SK-N-SH (cell line): ENCODE results near the gene RYR3.

ENCODE experiments used
- EP300 ChIP-seq, 2 experiments: IDR thresholded peaks; 2 replicates each; pipeline versions ENCODE4 v1.4.0 to v1.6.1; 2012; ENCODE audit warnings: borderline replicate concordance in 1 of 2, low read depth in 1 of 2, low read length in 1 of 2
- NFIC ChIP-seq: IDR thresholded peaks from 2 replicates; pipeline ENCODE4 v1.4.0; 2012; ENCODE audit warnings: borderline replicate concordance
- NRF1 ChIP-seq: IDR thresholded peaks from 2 replicates; pipeline ENCODE4 v1.6.1; 2012; ENCODE audit warnings: low read depth, mild to moderate bottlenecking, low read length
- POLR2AphosphoS5 ChIP-seq: IDR thresholded peaks from 2 replicates; pipeline ENCODE4 v1.6.1; 2012; ENCODE audit warnings: low read depth, low read length
- SIN3A ChIP-seq: IDR thresholded peaks from 2 replicates; pipeline ENCODE4 v1.6.1; 2012; ENCODE audit warnings: low read depth, mild to moderate bottlenecking, low read length, moderate library complexity, borderline replicate concordance
- TCF12 ChIP-seq: IDR thresholded peaks from 2 replicates; pipeline ENCODE4 v1.4.0; 2012
- YY1 ChIP-seq: IDR thresholded peaks from 2 replicates; pipeline ENCODE4 v1.4.0; 2012; ENCODE audit warnings: low read depth, mild to moderate bottlenecking
- TF ChIP-seq, protein P1 (sequence below): IDR thresholded peaks from 2 replicates; pipeline ENCODE4 v1.4.0; 2012; ENCODE audit warnings: low read depth
- TF ChIP-seq, protein P2 (sequence below): fragments of 200-600 bp; sonication (generic); IDR thresholded peaks from 2 replicates; pipeline ENCODE4 v1.6.1; 2017; ENCODE audit warnings: antibody characterized with exemption, mild to moderate bottlenecking, moderate library complexity
- TF ChIP-seq, protein P3 (sequence below): IDR thresholded peaks from 2 replicates; pipeline ENCODE4 v1.6.1; 2012; ENCODE audit warnings: mild to moderate bottlenecking, low read depth, low read length, moderate library complexity
- TF ChIP-seq, protein P4 (sequence below): fragments of 150-350 bp; IDR thresholded peaks from 2 replicates; pipeline ENCODE4 v1.6.1; 2017; ENCODE audit warnings: antibody characterized with exemption, low read length, low read depth, borderline replicate concordance

DNA sequence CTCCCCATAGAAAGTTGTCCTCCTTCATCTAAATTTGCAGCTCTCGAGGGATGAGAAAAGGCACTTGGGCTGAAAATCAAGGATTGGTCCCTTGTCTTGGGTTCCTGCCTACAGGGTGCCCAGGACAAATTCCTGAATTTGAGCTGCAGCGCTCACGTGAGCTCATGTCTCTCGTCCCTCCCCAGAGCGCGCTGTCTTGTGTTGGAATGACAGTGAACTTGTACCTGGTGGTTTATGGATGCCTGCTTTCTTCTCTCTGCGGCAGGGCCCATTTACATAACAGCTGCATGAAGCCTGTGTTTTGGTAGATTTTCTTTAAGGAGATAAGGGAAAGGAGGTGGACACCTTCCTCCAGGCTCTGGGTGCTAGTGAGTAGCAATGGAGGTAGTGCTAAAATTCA lies 4.3 kb downstream of the RYR3 start:
- TF ChIP-seq NFIC (no peak), POLR2AphosphoS5 (no peak), TCF12 (no peak), NRF1 (no peak), SIN3A (no peak), YY1 (no peak), EP300 (IDR thresholded peaks at IDR 0.05; ENCODE audit: borderline replicate concordance in 1 of 2, low read depth in 1 of 2, low read length in 1 of 2) (no peak)
- TF ChIP-seq, protein P1, sequence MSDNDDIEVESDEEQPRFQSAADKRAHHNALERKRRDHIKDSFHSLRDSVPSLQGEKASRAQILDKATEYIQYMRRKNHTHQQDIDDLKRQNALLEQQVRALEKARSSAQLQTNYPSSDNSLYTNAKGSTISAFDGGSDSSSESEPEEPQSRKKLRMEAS = no peak
- TF ChIP-seq, protein P2, sequence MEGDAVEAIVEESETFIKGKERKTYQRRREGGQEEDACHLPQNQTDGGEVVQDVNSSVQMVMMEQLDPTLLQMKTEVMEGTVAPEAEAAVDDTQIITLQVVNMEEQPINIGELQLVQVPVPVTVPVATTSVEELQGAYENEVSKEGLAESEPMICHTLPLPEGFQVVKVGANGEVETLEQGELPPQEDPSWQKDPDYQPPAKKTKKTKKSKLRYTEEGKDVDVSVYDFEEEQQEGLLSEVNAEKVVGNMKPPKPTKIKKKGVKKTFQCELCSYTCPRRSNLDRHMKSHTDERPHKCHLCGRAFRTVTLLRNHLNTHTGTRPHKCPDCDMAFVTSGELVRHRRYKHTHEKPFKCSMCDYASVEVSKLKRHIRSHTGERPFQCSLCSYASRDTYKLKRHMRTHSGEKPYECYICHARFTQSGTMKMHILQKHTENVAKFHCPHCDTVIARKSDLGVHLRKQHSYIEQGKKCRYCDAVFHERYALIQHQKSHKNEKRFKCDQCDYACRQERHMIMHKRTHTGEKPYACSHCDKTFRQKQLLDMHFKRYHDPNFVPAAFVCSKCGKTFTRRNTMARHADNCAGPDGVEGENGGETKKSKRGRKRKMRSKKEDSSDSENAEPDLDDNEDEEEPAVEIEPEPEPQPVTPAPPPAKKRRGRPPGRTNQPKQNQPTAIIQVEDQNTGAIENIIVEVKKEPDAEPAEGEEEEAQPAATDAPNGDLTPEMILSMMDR = no peak
- TF ChIP-seq, protein P3, sequence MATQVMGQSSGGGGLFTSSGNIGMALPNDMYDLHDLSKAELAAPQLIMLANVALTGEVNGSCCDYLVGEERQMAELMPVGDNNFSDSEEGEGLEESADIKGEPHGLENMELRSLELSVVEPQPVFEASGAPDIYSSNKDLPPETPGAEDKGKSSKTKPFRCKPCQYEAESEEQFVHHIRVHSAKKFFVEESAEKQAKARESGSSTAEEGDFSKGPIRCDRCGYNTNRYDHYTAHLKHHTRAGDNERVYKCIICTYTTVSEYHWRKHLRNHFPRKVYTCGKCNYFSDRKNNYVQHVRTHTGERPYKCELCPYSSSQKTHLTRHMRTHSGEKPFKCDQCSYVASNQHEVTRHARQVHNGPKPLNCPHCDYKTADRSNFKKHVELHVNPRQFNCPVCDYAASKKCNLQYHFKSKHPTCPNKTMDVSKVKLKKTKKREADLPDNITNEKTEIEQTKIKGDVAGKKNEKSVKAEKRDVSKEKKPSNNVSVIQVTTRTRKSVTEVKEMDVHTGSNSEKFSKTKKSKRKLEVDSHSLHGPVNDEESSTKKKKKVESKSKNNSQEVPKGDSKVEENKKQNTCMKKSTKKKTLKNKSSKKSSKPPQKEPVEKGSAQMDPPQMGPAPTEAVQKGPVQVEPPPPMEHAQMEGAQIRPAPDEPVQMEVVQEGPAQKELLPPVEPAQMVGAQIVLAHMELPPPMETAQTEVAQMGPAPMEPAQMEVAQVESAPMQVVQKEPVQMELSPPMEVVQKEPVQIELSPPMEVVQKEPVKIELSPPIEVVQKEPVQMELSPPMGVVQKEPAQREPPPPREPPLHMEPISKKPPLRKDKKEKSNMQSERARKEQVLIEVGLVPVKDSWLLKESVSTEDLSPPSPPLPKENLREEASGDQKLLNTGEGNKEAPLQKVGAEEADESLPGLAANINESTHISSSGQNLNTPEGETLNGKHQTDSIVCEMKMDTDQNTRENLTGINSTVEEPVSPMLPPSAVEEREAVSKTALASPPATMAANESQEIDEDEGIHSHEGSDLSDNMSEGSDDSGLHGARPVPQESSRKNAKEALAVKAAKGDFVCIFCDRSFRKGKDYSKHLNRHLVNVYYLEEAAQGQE = no peak
- TF ChIP-seq, protein P4, sequence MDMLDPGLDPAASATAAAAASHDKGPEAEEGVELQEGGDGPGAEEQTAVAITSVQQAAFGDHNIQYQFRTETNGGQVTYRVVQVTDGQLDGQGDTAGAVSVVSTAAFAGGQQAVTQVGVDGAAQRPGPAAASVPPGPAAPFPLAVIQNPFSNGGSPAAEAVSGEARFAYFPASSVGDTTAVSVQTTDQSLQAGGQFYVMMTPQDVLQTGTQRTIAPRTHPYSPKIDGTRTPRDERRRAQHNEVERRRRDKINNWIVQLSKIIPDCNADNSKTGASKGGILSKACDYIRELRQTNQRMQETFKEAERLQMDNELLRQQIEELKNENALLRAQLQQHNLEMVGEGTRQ = no peak
